KMS-11 (cell line): ENCODE results near the gene IFT57.

Source experiments
- H2AFZ ChIP-seq: fragments of 200-600 bp; sonication (generic); 2 replicates; pipeline ENCODE4 v1.6.1; 2016; ENCODE audit warnings: antibody characterized with exemption, mixed run types, low read depth
- H3K27ac ChIP-seq: fragments of 200-600 bp; sonication (generic); 2 replicates; pipeline ENCODE4 v1.6.1; 2016; ENCODE audit warnings: mild to moderate bottlenecking, mixed run types
- H3K27me3 ChIP-seq: fragments of 200-600 bp; sonication (generic); 2 replicates; pipeline ENCODE4 v1.6.1; 2017; ENCODE audit warnings: mild to moderate bottlenecking, low read depth, mixed run types, moderate library complexity; ENCODE audit not compliant: insufficient read depth
- H3K36me3 ChIP-seq: fragments of 200-600 bp; sonication (generic); 2 replicates; pipeline ENCODE4 v1.6.1; 2017; ENCODE audit warnings: mild to moderate bottlenecking, mixed run types; ENCODE audit not compliant: insufficient read depth
- H3K4me1 ChIP-seq: fragments of 200-600 bp; sonication (generic); 2 replicates; pipeline ENCODE4 v1.6.1; 2016; ENCODE audit warnings: mild to moderate bottlenecking, low read depth, mixed run types; ENCODE audit not compliant: poor library complexity, severe bottlenecking
- H3K4me2 ChIP-seq: fragments of 200-600 bp; sonication (generic); 2 replicates; pipeline ENCODE4 v1.7.0; 2016; ENCODE audit warnings: mild to moderate bottlenecking, mixed run types
- H3K4me3 ChIP-seq: fragments of 200-600 bp; sonication (generic); IDR thresholded peaks from 2 replicates; pipeline ENCODE4 v1.6.1; 2017; ENCODE audit warnings: low read depth, low read length, mixed read lengths; ENCODE audit not compliant: insufficient read depth
- H3K79me2 ChIP-seq: fragments of 200-600 bp; sonication (generic); 2 replicates; pipeline ENCODE4 v1.6.1; 2016; ENCODE audit warnings: low read depth, mixed run types; ENCODE audit not compliant: insufficient read depth
- H3K9ac ChIP-seq: fragments of 200-600 bp; sonication (generic); 2 replicates; pipeline ENCODE4 v1.6.1; 2016; ENCODE audit warnings: mild to moderate bottlenecking, mixed run types
- H4K20me1 ChIP-seq: fragments of 200-600 bp; sonication (generic); 2 replicates; pipeline ENCODE4 v1.6.1; 2016; ENCODE audit warnings: mild to moderate bottlenecking, mixed run types; ENCODE audit not compliant: insufficient read depth
- CTCF ChIP-seq: fragments of 200-600 bp; sonication (generic); conservative IDR thresholded peaks from 2 replicates; pipeline ENCODE4 v1.6.1; 2017; ENCODE audit warnings: low read depth, mild to moderate bottlenecking, antibody characterized with exemption, low read length, moderate library complexity, mixed read lengths

The IFT57 gene

GRCh38 chr3:108131475-108132134 lies 90.6 kb downstream of the IFT57 start:
- no peak for TF ChIP-seq CTCF
- H3K4me2 ChIP-seq = no peak overlapping the region
- H3K9ac ChIP-seq = no peak overlapping the region
- no peaks in the 10 kb centered on the region for H3K27me3 ChIP-seq
- H2AFZ ChIP-seq = no peak overlapping the region
- peaks cover 14% of the 10 kb centered on the region for H3K4me1 ChIP-seq
- H3K36me3 ChIP-seq = no peaks in the 10 kb centered on the region
- H4K20me1 ChIP-seq = no peaks in the 10 kb centered on the region
- no peak overlapping the region for H3K4me3 ChIP-seq
- H3K27ac ChIP-seq = no peak overlapping the region
- H3K79me2 ChIP-seq = no peaks in the 10 kb centered on the region

- Histone ChIP-seq H3K4me3 (no peak overlapping the region), H3K4me2 (no peak overlapping the region), H4K20me1 (no peaks in the 10 kb centered on the region), H2AFZ (no peak overlapping the region), H3K27ac (no peak overlapping the region), H3K27me3 (no peaks in the 10 kb centered on the region), H3K79me2 (no peaks in the 10 kb centered on the region), H3K4me1 (peaks cover 21% of the 10 kb centered on the region), H3K9ac (no peak overlapping the region), H3K36me3 (no peaks in the 10 kb centered on the region)
- TF ChIP-seq CTCF = no peak
Measured at GRCh38 chr3:108130701-108131474, 91.3 kb downstream of the IFT57 start.

DNA sequence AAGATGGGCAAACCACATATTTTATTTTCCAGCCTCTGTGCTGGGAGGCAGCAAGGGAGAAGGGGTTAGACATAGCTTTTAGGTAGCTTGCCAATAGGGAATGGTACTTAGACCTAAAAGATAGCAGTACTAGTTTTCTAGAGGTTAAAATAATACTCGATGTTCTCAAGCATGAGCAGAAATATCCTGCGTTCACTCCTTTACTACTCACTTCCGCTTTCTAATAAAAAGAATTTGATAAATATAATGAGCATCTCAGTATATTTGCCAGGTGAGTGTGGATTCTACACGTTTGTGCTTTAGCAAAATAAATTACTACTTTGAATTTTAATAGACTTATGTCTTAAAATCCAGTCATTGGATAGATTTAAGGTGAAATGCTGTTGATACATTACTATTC lies 92.0 kb downstream of the IFT57 start:
- Histone ChIP-seq H3K79me2 (no peaks in the 10 kb centered on the region), H3K4me3 (no peak overlapping the region), H2AFZ (no peak overlapping the region), H3K9ac (no peak overlapping the region), H3K36me3 (no peaks in the 10 kb centered on the region), H3K27ac (no peak overlapping the region), H3K27me3 (no peaks in the 10 kb centered on the region), H3K4me2 (no peak overlapping the region), H4K20me1 (no peaks in the 10 kb centered on the region), H3K4me1 (peaks cover 27% of the 10 kb centered on the region)
- no peak for TF ChIP-seq CTCF

DNA sequence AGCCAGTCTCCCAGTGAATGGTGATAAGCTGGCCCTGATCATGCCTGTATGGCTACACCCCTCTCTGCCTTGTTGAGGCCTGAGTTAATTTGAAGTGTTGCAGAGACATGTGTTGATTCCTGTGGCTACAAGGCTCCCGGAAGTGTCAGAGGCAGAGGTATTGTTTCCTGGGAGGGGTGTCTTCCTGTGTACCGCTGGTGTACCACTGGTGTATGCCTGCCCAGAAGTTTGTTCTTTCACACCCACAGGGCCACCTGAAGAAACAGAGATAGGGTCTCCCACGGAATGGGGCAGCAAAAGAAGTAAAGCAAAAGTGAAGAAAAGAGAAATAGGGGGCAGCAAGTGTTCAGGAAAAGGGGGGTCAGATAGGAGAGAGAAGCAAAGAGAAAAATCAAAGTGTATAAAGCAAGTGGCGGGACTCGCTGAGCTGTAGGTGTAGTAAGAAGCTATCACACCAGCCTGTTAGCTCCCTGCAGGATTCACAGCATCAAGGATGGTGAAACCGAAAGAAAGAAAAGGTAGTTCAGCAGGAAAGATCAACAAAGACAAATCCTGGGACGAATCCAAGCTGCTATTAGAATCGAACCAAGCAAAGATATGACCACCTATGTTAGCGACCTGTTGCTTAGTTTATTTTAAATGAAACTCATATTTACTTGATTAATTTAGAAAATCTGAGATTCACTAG lies 94.8 kb downstream of the IFT57 start:
- Histone ChIP-seq H3K27ac (no peak overlapping the region), H3K4me1 (peaks cover 47% of the 10 kb centered on the region), H3K27me3 (no peaks in the 10 kb centered on the region), H3K36me3 (no peaks in the 10 kb centered on the region), H3K79me2 (no peaks in the 10 kb centered on the region), H4K20me1 (no peaks in the 10 kb centered on the region), H3K4me2 (peak overlapping the region; percentile 94; the same call in 1 of the 2 replicates), H2AFZ (peak overlapping the region; percentile 35; the same call in 1 of the 2 replicates), H3K4me3 (no peak overlapping the region), H3K9ac (no peak overlapping the region)
- TF ChIP-seq CTCF = no peak
